MM.1S (cell line): ENCODE data around the gene C1QTNF9B.

Experiments
- DNase-seq: peaks from one replicate; pipeline ENCODE4 v3.0.0-alpha.2; 2015
- H2AFZ ChIP-seq: fragments of 300-600 bp; sonication (generic); 2 replicates; pipeline ENCODE4 v1.6.0; 2016; ENCODE audit warnings: antibody characterized with exemption, low read length
- H3F3A ChIP-seq: fragments of 300-600 bp; sonication (generic); 2 replicates; pipeline ENCODE4 v1.6.1; 2016; ENCODE audit warnings: mild to moderate bottlenecking, antibody characterized with exemption, low read length, moderate library complexity, mixed read lengths; ENCODE audit not compliant: insufficient read depth
- H3K27ac ChIP-seq: fragments of 300-600 bp; sonication (generic); 2 replicates; pipeline ENCODE4 v1.5.1; 2016; ENCODE audit warnings: mild to moderate bottlenecking, low read length
- H3K27me3 ChIP-seq: fragments of 300-600 bp; sonication (generic); replicated peaks from 2 replicates; pipeline ENCODE4 v1.6.0; 2016; ENCODE audit warnings: low read length; ENCODE audit not compliant: insufficient read depth
- H3K36me3 ChIP-seq: fragments of 300-600 bp; sonication (generic); replicated peaks from 2 replicates; pipeline ENCODE4 v1.6.1; 2016; ENCODE audit warnings: mild to moderate bottlenecking, low read length, mixed read lengths; ENCODE audit not compliant: insufficient read depth
- H3K4me1 ChIP-seq: fragments of 300-600 bp; sonication (generic); 2 replicates; pipeline ENCODE4 v1.6.1; 2016; ENCODE audit warnings: low read length, mixed read lengths
- H3K4me2 ChIP-seq: fragments of 300-600 bp; sonication (generic); 2 replicates; pipeline ENCODE4 v1.6.0; 2016; ENCODE audit warnings: low read depth, low read length
- H3K4me3 ChIP-seq: fragments of 300-600 bp; sonication (generic); 2 replicates; pipeline ENCODE4 v1.5.1; 2016; ENCODE audit warnings: low read length, mixed read lengths
- H3K79me2 ChIP-seq: fragments of 300-600 bp; sonication (generic); 2 replicates; pipeline ENCODE4 v1.6.1; 2016; ENCODE audit warnings: mixed run types, low read length, mixed read lengths
- H3K9ac ChIP-seq: fragments of 300-600 bp; sonication (generic); 2 replicates; pipeline ENCODE4 v1.6.1; 2016; ENCODE audit warnings: low read length, mixed read lengths
- H3K9me2 ChIP-seq: fragments of 300-600 bp; sonication (generic); replicated peaks from 2 replicates; pipeline ENCODE4 v1.6.1; 2016; ENCODE audit warnings: mild to moderate bottlenecking, low read length, mixed read lengths; ENCODE audit not compliant: insufficient read depth
- H3K9me3 ChIP-seq: fragments of 300-600 bp; sonication (generic); replicated peaks from 2 replicates; pipeline ENCODE4 v1.6.1; 2016; ENCODE audit warnings: mild to moderate bottlenecking, low read length, mixed read lengths; ENCODE audit not compliant: insufficient read depth
- H4K20me1 ChIP-seq: fragments of 300-600 bp; sonication (generic); 2 replicates; pipeline ENCODE4 v1.6.1; 2016; ENCODE audit warnings: mild to moderate bottlenecking, low read length, moderate library complexity, mixed read lengths; ENCODE audit not compliant: insufficient read depth
- EZH2 ChIP-seq: fragments of 300-600 bp; sonication (generic); optimal IDR thresholded peaks from 2 replicates; pipeline ENCODE3; 2017; ENCODE audit warnings: low read depth, mild to moderate bottlenecking, antibody characterized with exemption, low read length, mixed read lengths
- EZH2phosphoT487 ChIP-seq: fragments of 300-600 bp; sonication (generic); IDR thresholded peaks from 2 replicates; pipeline ENCODE4 v1.6.1; 2018; ENCODE audit warnings: antibody characterized with exemption, low read length
- TF ChIP-seq, protein P1 (sequence below): fragments of 300-600 bp; sonication (generic); IDR thresholded peaks from 2 replicates; pipeline ENCODE4 v1.5.1; 2016; ENCODE audit warnings: antibody characterized with exemption, low read length, mixed read lengths

The C1QTNF9B gene

DNA sequence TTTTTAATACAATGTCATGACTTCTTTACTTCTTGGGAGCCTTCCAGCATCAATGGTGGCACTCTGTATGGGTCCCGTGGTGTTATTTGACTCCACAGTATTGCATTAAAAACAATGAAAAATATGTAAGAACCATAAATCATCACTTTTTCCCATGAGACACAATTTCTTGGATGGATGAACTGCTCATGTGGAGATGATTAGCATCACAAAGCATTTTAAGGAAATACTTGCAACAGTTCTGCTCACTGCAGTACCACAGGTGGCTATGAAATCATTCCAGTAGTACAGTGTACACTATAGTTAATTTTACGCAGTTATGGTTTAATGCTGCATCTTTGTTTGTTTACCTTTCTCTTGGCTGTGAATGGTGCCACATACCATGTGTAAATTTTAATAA lies 37.2 kb upstream of the C1QTNF9B start:
- Histone ChIP-seq H3K27ac (no peak overlapping the region), H3K36me3 (no peaks in the 10 kb centered on the region), H3K9ac (no peak overlapping the region), H3F3A (no peaks in the 10 kb centered on the region), H3K9me2 (no peaks in the 10 kb centered on the region), H3K4me3 (no peak overlapping the region), H4K20me1 (no peaks in the 10 kb centered on the region), H3K9me3 (no peaks in the 10 kb centered on the region), H3K79me2 (no peaks in the 10 kb centered on the region), H3K4me2 (no peak overlapping the region), H3K27me3 (no peaks in the 10 kb centered on the region), H2AFZ (no peak overlapping the region), H3K4me1 (no peaks in the 10 kb centered on the region)
- no peak for DNase-seq
- TF ChIP-seq EZH2 (no peak), EZH2phosphoT487 (no peak)
- TF ChIP-seq, protein P1, sequence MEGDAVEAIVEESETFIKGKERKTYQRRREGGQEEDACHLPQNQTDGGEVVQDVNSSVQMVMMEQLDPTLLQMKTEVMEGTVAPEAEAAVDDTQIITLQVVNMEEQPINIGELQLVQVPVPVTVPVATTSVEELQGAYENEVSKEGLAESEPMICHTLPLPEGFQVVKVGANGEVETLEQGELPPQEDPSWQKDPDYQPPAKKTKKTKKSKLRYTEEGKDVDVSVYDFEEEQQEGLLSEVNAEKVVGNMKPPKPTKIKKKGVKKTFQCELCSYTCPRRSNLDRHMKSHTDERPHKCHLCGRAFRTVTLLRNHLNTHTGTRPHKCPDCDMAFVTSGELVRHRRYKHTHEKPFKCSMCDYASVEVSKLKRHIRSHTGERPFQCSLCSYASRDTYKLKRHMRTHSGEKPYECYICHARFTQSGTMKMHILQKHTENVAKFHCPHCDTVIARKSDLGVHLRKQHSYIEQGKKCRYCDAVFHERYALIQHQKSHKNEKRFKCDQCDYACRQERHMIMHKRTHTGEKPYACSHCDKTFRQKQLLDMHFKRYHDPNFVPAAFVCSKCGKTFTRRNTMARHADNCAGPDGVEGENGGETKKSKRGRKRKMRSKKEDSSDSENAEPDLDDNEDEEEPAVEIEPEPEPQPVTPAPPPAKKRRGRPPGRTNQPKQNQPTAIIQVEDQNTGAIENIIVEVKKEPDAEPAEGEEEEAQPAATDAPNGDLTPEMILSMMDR, result no peak

DNA sequence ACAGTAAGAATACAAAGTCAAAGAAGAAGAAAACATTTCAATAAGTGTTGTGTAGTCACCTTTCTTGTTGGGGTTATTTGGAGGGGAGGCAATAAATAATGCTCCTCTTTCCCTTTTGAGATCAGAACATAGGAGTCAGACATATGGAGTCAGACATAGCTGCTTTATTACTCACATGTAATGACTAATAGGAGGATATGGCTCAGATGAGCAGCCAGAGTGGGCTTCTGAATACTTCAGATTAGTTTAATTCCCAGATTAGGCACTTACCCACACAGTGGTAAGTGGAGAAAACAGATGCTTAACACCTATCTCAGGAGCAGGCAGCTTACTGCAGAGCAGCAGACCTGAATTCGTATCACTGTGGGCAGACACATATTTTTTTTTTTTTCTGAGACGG lies 31.7 kb upstream of the C1QTNF9B start:
- Histone ChIP-seq H3K4me2 (no peak overlapping the region), H3K9me2 (no peaks in the 10 kb centered on the region), H4K20me1 (no peaks in the 10 kb centered on the region), H3F3A (no peaks in the 10 kb centered on the region), H3K9ac (no peak overlapping the region), H3K27me3 (no peaks in the 10 kb centered on the region), H3K79me2 (no peaks in the 10 kb centered on the region), H3K27ac (no peak overlapping the region), H3K4me3 (no peak overlapping the region), H3K4me1 (no peaks in the 10 kb centered on the region), H3K9me3 (no peaks in the 10 kb centered on the region), H2AFZ (no peak overlapping the region), H3K36me3 (no peaks in the 10 kb centered on the region)
- TF ChIP-seq EZH2 (no peak), EZH2phosphoT487 (no peak)
- TF ChIP-seq, protein P1, result no peak
- DNase-seq, result no peak

DNA sequence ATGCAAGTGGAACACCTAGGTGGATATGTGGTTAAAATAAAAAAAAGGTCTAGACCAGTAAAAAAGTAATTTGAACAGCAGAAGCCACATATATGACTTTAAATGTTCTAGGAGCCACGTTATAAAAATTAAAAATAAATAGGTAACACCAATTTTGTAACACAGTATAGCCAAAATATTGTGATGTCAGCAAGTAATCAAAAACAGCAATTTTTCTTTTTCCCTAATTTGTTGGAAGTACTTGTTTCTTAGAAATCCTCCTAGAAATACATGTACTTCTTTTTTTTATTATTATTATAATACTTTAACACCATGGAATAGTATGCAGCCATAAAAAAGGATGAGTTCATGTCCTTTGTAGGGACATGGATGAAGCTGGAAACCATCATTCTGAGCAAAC lies 25.7 kb upstream of the C1QTNF9B start:
- no peak overlapping the region for H3K27ac ChIP-seq
- DNase-seq, result no peak
- H3K9ac ChIP-seq, result no peak overlapping the region
- H3K79me2 ChIP-seq, result no peaks in the 10 kb centered on the region
- H2AFZ ChIP-seq, result no peak overlapping the region
- no peak overlapping the region for H3K4me2 ChIP-seq
- no peaks in the 10 kb centered on the region for H4K20me1 ChIP-seq
- H3K4me3 ChIP-seq, result no peak overlapping the region
- H3K27me3 ChIP-seq, result no peaks in the 10 kb centered on the region
- TF ChIP-seq, protein P1, result no peak
- no peak for TF ChIP-seq EZH2phosphoT487
- no peak for TF ChIP-seq EZH2
- no peaks in the 10 kb centered on the region for H3K4me1 ChIP-seq
- H3K9me2 ChIP-seq, result no peaks in the 10 kb centered on the region
- H3K36me3 ChIP-seq, result no peaks in the 10 kb centered on the region
- H3K9me3 ChIP-seq, result no peaks in the 10 kb centered on the region
- H3F3A ChIP-seq, result no peaks in the 10 kb centered on the region
